Activated naive CD4-positive, alpha-beta T cell treated with anti-CD3 and anti-CD28 coated beads for 36 hours (primary cell): ENCODE results near the gene TMEM250. TPM values are rescaled to one million over a fixed set of nuclear protein-coding genes. Genes with fewer than 3 reads are reported as not detected.
"Not testable (repeated sequence)": the region's sequence is repeated elsewhere in the genome, so short reads cannot be mapped to it uniquely, and the experiment has no call there.

Source experiments
- CTCF ChIA-PET: fragments of 350-600 bp; sonication (Branson Sonifier 250); formaldehyde crosslinking; loops from one replicate; lab custom pipeline; 2021; ENCODE audit warnings: antibody characterized with exemption; lab: Charles Lee
- DNase-seq: peaks from one replicate; pipeline ENCODE4 v3.0.0-alpha.2; 2020
- H3K27ac Mint-ChIP-seq: one replicate; pipeline ENCODE4 v1.8.0; 2021; ENCODE audit warnings: mild to moderate bottlenecking, mixed read lengths
- H3K27me3 Mint-ChIP-seq: one replicate; pipeline ENCODE4 v1.8.0; 2021; ENCODE audit warnings: low read depth, mixed read lengths
- H3K36me3 Mint-ChIP-seq: one replicate; pipeline ENCODE4 v1.8.0; 2021; ENCODE audit warnings: low read depth, mixed read lengths
- H3K4me1 Mint-ChIP-seq: one replicate; pipeline ENCODE4 v1.8.0; 2021; ENCODE audit warnings: low read depth, mixed read lengths
- H3K4me3 Mint-ChIP-seq: one replicate; pipeline ENCODE4 v1.8.0; 2021; ENCODE audit warnings: mild to moderate bottlenecking, moderate library complexity, mixed read lengths
- H3K9me3 Mint-ChIP-seq: one replicate; pipeline ENCODE4 v1.8.0; 2021; ENCODE audit warnings: mixed read lengths
- intact Hi-C: fragments of 100-400 bp; cut with micrococcal nuclease; formaldehyde crosslinking; loops from one replicate; pipeline ENCODE4 v1.15.1; 2023
- total RNA-seq, 2 experiments: library from RNA; stranded (reverse); gene quantifications; one replicate each; pipeline ENCODE4 v1.2.3, GENCODE V29; 2021

TMEM250 gene
- total RNA-seq, 2 experiments from 2014 or later, result 20.7 to 22.2 TPM

GRCh38 chr9:136152931-136153330, 34.3 kb upstream of the TMEM250 start:
- H3K9me3 Mint-ChIP-seq, result no peaks in the 10 kb centered on the region
- no peak for DNase-seq
- H3K4me1 Mint-ChIP-seq, result no peaks in the 10 kb centered on the region
- H3K27ac Mint-ChIP-seq, result no peak overlapping the region
- CTCF ChIA-PET, result no interaction called here
- H3K27me3 Mint-ChIP-seq, result peaks cover 8% of the 10 kb centered on the region
- intact Hi-C loops, result no loop called here
- H3K36me3 Mint-ChIP-seq, result no peaks in the 10 kb centered on the region
- H3K4me3 Mint-ChIP-seq, result no peak overlapping the region

- Mint-ChIP-seq H3K9me3 (no peaks in the 10 kb centered on the region), H3K4me1 (no peaks in the 10 kb centered on the region), H3K4me3 (no peak overlapping the region), H3K36me3 (no peaks in the 10 kb centered on the region), H3K27ac (no peak overlapping the region), H3K27me3 (peaks cover 8% of the 10 kb centered on the region)
- CTCF ChIA-PET, result no interaction called here
- DNase-seq, result no peak
- intact Hi-C loops, result no loop called here
These were observed 33.8 kb upstream of the TMEM250 start for GRCh38 chr9:136152543-136152866.

GRCh38 chr9:136151848-136152542, 33.3 kb upstream of the TMEM250 start:
- intact Hi-C loops, result no loop called here
- H3K4me3 Mint-ChIP-seq, result no peak overlapping the region
- no peaks in the 10 kb centered on the region for H3K4me1 Mint-ChIP-seq
- H3K27ac Mint-ChIP-seq, result no peak overlapping the region
- H3K9me3 Mint-ChIP-seq, result no peaks in the 10 kb centered on the region
- DNase-seq, result no peak
- CTCF ChIA-PET, result interaction anchor here (0.9 kb wide), 1 partner anchor 131 kb away, joined by 3 read pairs; no protein-coding TSS in a partner anchor
- H3K36me3 Mint-ChIP-seq, result no peaks in the 10 kb centered on the region
- peaks cover 8% of the 10 kb centered on the region for H3K27me3 Mint-ChIP-seq

GRCh38 chr9:136151214-136151804, 32.6 kb upstream of the TMEM250 start:
- Mint-ChIP-seq H3K36me3 (no peaks in the 10 kb centered on the region), H3K4me1 (no peaks in the 10 kb centered on the region), H3K9me3 (no peaks in the 10 kb centered on the region), H3K27ac (no peak overlapping the region), H3K4me3 (no peak overlapping the region), H3K27me3 (peaks cover 8% of the 10 kb centered on the region)
- CTCF ChIA-PET, result interaction anchor here (0.6 to 0.9 kb wide), 2 partner anchors 62 to 132 kb away, joined by 3 read pairs; no protein-coding TSS in a partner anchor
- no peak for DNase-seq
- intact Hi-C loops, result no loop called here

- H3K27ac Mint-ChIP-seq, intact Hi-C loops, H3K4me1 Mint-ChIP-seq, H3K4me3 Mint-ChIP-seq, H3K9me3 Mint-ChIP-seq, H3K36me3 Mint-ChIP-seq, DNase-seq: not testable (repeated sequence)
- H3K27me3 Mint-ChIP-seq, result peaks cover 11% of the 10 kb centered on the region
- CTCF ChIA-PET, result interaction anchor here (0.6 kb wide), 1 partner anchor 61 kb away, joined by 3 read pairs; no protein-coding TSS in a partner anchor
These were observed 32.1 kb upstream of the TMEM250 start for GRCh38 chr9:136150664-136151213.

- H3K36me3 Mint-ChIP-seq, result no peaks in the 10 kb centered on the region
- H3K27me3 Mint-ChIP-seq, result peaks cover 7% of the 10 kb centered on the region
- H3K4me1 Mint-ChIP-seq, result no peaks in the 10 kb centered on the region
- intact Hi-C loops, result no loop called here
- DNase-seq, result no peak
- no peaks in the 10 kb centered on the region for H3K9me3 Mint-ChIP-seq
- no peak overlapping the region for H3K4me3 Mint-ChIP-seq
- no peak overlapping the region for H3K27ac Mint-ChIP-seq
- CTCF ChIA-PET, result no interaction called here
These were observed 31.2 kb upstream of the TMEM250 start for GRCh38 chr9:136149853-136150252.

- DNase-seq, result no peak
- Mint-ChIP-seq H3K4me3 (no peak overlapping the region), H3K36me3 (no peaks in the 10 kb centered on the region), H3K27ac (no peak overlapping the region), H3K4me1 (no peaks in the 10 kb centered on the region), H3K27me3 (peaks cover 10% of the 10 kb centered on the region), H3K9me3 (no peaks in the 10 kb centered on the region)
- intact Hi-C loops, result no loop called here
- CTCF ChIA-PET, result no interaction called here
These were observed 30.7 kb upstream of the TMEM250 start for GRCh38 chr9:136149337-136149736.

GRCh38 chr9:136148766-136149165, 30.1 kb upstream of the TMEM250 start:
- no peaks in the 10 kb centered on the region for H3K4me1 Mint-ChIP-seq
- CTCF ChIA-PET, result no interaction called here
- H3K27ac Mint-ChIP-seq, result no peak overlapping the region
- no peaks in the 10 kb centered on the region for H3K36me3 Mint-ChIP-seq
- intact Hi-C loops, result no loop called here
- DNase-seq, result no peak
- no peak overlapping the region for H3K4me3 Mint-ChIP-seq
- H3K9me3 Mint-ChIP-seq, result no peaks in the 10 kb centered on the region
- peaks cover 10% of the 10 kb centered on the region for H3K27me3 Mint-ChIP-seq

- H3K9me3 Mint-ChIP-seq, result no peaks in the 10 kb centered on the region
- H3K27me3 Mint-ChIP-seq, result peaks cover 10% of the 10 kb centered on the region
- no peaks in the 10 kb centered on the region for H3K4me1 Mint-ChIP-seq
- CTCF ChIA-PET, result no interaction called here
- no peak overlapping the region for H3K27ac Mint-ChIP-seq
- intact Hi-C loops, result no loop called here
- no peak for DNase-seq
- H3K36me3 Mint-ChIP-seq, result no peaks in the 10 kb centered on the region
- H3K4me3 Mint-ChIP-seq, result no peak overlapping the region
These were observed 29.4 kb upstream of the TMEM250 start for GRCh38 chr9:136147890-136148714.

- Mint-ChIP-seq H3K27ac (no peak overlapping the region), H3K4me3 (no peak overlapping the region), H3K27me3 (peaks cover 10% of the 10 kb centered on the region), H3K4me1 (no peaks in the 10 kb centered on the region), H3K9me3 (no peaks in the 10 kb centered on the region), H3K36me3 (no peaks in the 10 kb centered on the region)
- intact Hi-C loops, result no loop called here
- no peak for DNase-seq
- CTCF ChIA-PET, result no interaction called here
These were observed 28.6 kb upstream of the TMEM250 start for GRCh38 chr9:136147038-136147889.

- H3K4me1 Mint-ChIP-seq, result no peaks in the 10 kb centered on the region
- CTCF ChIA-PET, result no interaction called here
- peaks cover 10% of the 10 kb centered on the region for H3K27me3 Mint-ChIP-seq
- no peak overlapping the region for H3K4me3 Mint-ChIP-seq
- H3K27ac Mint-ChIP-seq, result no peak overlapping the region
- H3K9me3 Mint-ChIP-seq, result no peaks in the 10 kb centered on the region
- intact Hi-C loops, result no loop called here
- no peak for DNase-seq
- H3K36me3 Mint-ChIP-seq, result no peaks in the 10 kb centered on the region
These were observed 27.7 kb upstream of the TMEM250 start for GRCh38 chr9:136146126-136147037.
